HL-60 (cell line): ENCODE measurements around the gene PADI2.

ENCODE experiments used
- GABPA ChIP-seq: IDR thresholded peaks from 2 replicates; pipeline ENCODE4 v1.6.1; 2012; ENCODE audit warnings: low read depth
- TF ChIP-seq, protein P1 (sequence below): IDR thresholded peaks from one replicate; pipeline ENCODE4 v1.5.1; 2011; ENCODE audit warnings: low read length, control low read depth, inconsistent platforms; ENCODE audit not compliant: insufficient read depth

DNA sequence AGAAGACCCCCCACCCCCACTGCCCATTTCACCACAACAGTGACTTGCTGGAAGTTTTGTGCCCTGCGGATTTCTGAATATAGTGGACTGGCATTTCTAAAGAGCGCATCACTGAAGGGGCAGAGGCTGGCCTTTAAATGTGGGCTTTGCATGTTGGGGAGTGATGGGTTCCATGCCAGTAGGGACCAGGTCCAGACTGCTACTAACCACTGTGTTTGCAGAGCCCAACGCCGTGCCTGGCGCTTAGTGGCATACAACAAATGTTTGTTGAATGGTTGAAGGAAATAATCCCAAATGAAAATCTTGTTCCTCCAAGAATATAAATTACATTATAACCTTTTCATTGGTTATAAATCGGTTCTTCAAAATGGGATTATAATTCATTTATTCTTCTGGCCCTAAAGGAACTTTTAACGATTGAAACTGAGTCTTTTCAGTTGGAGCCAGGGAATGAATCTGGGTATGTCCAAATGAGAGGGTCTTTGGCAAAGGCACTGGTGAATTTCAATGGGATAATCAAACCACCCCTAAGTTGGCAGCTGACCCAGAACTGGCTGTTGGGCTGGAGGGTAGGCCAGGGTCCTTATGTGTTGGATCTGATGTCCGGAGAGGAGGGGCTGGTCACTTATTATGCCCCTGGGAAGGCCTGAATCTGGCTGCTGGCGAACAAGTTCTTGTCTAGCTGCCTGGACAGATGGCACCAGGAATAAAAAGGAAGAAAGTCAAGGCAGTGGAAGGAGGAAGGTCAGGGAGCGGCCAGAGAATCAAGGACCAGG lies 51.6 kb downstream of the PADI2 start:
- TF ChIP-seq, protein P1, sequence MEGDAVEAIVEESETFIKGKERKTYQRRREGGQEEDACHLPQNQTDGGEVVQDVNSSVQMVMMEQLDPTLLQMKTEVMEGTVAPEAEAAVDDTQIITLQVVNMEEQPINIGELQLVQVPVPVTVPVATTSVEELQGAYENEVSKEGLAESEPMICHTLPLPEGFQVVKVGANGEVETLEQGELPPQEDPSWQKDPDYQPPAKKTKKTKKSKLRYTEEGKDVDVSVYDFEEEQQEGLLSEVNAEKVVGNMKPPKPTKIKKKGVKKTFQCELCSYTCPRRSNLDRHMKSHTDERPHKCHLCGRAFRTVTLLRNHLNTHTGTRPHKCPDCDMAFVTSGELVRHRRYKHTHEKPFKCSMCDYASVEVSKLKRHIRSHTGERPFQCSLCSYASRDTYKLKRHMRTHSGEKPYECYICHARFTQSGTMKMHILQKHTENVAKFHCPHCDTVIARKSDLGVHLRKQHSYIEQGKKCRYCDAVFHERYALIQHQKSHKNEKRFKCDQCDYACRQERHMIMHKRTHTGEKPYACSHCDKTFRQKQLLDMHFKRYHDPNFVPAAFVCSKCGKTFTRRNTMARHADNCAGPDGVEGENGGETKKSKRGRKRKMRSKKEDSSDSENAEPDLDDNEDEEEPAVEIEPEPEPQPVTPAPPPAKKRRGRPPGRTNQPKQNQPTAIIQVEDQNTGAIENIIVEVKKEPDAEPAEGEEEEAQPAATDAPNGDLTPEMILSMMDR: no peak
- TF ChIP-seq GABPA: no peak
